ENCODE measurements around the gene FAR1.

The FAR1 gene

GRCh38 chr11:13669544-13670488 lies 1.3 kb downstream of the FAR1 start:
- DNase-seq (ENCODE audit: low read depth in 2 of 2), result no peak

DNA sequence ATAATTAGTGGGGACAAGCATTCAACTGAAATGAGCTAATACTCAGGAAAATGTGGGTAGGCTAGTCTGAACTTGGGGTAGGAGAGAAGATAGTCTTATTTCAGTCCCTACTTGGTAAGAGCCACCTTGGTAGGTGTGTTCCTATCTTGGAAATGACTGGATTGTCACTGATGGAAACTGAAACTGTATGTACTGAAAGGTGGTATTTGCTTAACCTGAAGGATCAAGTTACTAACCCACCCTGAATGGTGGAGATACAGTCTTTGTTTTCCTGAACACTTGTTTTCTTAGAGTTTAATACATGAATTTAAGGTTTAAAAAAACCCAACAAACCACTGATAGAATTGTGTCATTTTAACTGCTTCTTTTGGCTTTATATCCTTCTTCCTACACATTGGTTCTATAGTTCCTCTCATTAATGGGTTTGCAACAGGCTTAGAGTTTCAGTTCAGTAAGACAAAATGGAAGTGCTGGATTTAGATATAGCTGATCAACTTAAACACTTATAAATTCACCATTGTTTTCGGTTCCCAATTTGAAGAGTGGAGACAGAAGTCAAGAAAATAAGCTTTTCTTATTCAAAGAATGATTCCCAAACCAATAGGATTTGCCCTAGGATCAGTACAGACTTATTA lies 4.2 kb downstream of the FAR1 start:
- DNase-seq (ENCODE audit: low read depth in 2 of 2), result no peak

DNA sequence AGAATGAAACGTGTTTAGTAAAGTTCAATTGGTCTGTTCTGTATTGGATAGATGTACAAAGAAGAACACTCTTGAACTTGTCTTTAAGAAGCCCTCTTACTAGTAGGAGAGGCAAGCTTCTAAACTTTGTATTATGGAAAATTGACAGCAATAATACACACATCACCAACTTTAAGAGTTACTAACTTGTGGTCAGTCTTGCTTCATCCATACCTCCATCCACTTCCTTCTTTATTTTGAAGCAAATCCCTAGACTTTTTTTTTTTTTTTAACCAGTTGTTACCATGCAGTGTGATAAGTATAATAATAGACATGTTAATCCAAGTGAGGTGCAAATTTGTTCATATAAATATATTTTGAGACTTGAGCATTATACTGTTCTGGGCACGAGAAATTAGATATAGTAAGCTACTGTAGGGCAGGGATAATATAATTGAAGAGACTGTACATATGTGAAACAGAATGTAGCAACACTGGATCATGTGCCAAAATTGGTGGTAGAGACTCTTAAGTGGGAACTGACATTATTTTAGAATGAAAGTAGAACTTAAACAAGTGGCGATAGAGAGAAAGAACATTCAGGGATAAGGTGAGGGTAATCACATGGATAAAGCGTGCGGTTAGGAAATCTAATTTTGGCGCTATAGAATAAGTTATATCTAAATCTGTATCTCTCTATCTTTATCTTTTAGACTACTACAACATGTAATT lies 6.5 kb downstream of the FAR1 start:
- no peak for DNase-seq (ENCODE audit: low read depth in 2 of 2)

- no peak for DNase-seq (ENCODE audit: low read depth in 2 of 2)
These were observed 8.1 kb downstream of the FAR1 start for GRCh38 chr11:13676576-13676975.

- no peak for DNase-seq (ENCODE audit: low read depth in 2 of 2)
These were observed 11.3 kb downstream of the FAR1 start for GRCh38 chr11:13679768-13680167.

- DNase-seq (ENCODE audit: low read depth in 2 of 2), result no peak
These were observed 12.2 kb downstream of the FAR1 start for GRCh38 chr11:13680501-13681264.

- DNase-seq (ENCODE audit: low read depth in 2 of 2), result no peak
These were observed 13.0 kb downstream of the FAR1 start for GRCh38 chr11:13681446-13681845.

DNA sequence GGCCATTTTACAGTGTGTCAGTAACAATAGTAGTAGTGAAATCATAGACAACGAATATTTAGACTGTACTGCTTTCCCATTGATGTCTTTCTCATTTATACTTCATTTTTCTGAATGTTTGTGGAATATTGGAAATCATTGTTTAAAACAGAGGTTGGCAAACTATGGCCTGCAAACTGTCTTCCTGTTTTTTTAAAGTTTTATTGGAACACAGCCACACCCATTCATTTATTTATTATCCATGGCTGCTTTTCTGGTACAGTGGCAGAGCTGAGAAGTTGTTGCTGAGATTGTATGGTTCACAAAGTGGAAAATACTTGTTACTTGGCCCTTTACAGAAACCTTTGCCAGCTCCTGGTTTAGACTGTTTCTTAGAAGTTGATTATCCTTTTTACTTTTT lies 13.7 kb downstream of the FAR1 start:
- DNase-seq (ENCODE audit: low read depth in 2 of 2), result no peak

- no peak for DNase-seq (ENCODE audit: low read depth in 2 of 2)
These were observed 17.1 kb downstream of the FAR1 start for GRCh38 chr11:13685461-13686108.

DNA sequence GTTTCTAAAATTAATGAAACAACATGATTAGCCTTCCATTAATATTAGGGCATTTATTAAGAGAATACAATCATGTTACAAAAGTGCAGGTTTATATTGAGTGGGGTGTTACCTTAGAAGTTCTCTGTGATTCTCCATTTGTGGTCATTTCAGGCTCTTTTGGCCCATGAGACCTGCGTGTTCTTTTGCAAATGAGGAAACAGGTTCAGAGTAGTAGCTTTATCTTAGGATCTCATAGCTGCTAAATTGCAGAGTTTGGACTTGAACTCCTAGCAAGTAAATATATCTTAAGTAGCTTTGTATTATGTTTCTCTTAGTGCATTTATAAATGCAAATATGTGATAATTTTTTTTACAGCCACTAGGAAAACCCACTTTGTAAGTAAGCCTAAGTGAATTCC lies 18.3 kb downstream of the FAR1 start:
- DNase-seq (ENCODE audit: low read depth in 2 of 2), result no peak

GRCh38 chr11:13687271-13687670 lies 18.8 kb downstream of the FAR1 start:
- no peak for DNase-seq (ENCODE audit: low read depth in 2 of 2)

GRCh38 chr11:13691286-13691899 lies 22.9 kb downstream of the FAR1 start:
- no peak for DNase-seq (ENCODE audit: low read depth in 2 of 2)

- DNase-seq (ENCODE audit: low read depth in 2 of 2), result no peak
These were observed 23.7 kb downstream of the FAR1 start for GRCh38 chr11:13692172-13692571.

- no peak for DNase-seq (ENCODE audit: low read depth in 2 of 2)
These were observed 25.6 kb downstream of the FAR1 start for GRCh38 chr11:13694115-13694514.

- no peak for DNase-seq (ENCODE audit: low read depth in 2 of 2)
These were observed 27.4 kb downstream of the FAR1 start for GRCh38 chr11:13695886-13696285.

- DNase-seq (ENCODE audit: low read depth in 2 of 2), result no peak
These were observed 29.2 kb downstream of the FAR1 start for GRCh38 chr11:13697710-13698109.

DNA sequence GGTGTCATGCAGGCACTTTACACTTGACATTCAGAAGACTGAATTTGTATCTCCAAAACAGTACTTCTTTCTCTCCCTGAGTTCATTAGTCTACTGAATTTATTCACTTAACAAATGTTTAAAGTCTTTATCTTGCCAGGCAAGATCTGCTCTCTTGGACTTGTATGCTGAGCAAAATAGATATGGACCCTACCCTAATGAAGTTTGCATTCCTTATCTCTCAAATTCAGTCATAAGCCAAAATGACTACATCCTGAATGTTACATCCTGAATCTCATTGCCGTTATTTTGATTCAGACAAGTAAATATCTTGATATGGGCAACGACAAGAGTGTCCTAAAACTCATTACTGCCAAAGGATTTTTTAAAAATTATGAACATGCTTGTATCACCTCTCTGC lies 29.7 kb downstream of the FAR1 start:
- no peak for DNase-seq (ENCODE audit: low read depth in 2 of 2)

DNA sequence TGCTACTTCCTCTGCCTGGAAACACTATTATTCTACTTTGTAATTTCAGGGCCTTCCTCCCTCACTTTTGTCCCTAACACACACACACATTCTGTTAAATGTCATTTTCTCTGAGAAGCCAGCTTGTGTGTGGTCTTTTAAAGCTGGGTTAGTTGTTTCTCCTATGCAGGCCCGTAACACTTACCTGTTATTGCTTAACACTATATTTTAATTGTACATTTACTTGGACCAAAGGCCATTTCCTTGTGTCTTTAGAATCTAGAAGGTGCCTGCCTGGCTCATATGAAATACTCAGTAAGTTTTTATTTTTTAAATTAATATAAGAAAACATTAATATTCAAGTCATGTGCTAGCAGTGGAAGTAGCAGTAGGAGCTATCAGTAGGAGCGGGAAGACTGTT lies 30.6 kb downstream of the FAR1 start:
- no peak for DNase-seq (ENCODE audit: low read depth in 2 of 2)

DNA sequence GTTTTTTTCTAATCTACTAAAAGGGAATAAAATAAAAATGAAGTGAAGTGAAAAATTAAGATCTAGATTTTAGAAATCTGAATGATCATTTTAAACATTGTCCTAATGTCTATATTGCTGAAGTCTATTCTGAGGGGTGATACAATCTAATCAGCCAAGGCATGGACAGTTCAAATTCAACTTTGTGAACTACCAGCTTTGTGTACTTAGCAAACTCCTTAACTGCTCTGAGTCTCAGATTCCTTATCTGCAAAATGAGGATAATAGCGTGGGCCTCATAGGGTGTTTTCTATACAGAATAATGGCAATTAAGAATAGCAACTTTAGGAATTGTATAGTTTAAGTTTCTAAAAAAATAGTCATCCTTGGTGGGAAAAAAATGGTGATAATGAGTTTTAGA lies 31.4 kb downstream of the FAR1 start:
- DNase-seq (ENCODE audit: low read depth in 2 of 2), result no peak

DNA sequence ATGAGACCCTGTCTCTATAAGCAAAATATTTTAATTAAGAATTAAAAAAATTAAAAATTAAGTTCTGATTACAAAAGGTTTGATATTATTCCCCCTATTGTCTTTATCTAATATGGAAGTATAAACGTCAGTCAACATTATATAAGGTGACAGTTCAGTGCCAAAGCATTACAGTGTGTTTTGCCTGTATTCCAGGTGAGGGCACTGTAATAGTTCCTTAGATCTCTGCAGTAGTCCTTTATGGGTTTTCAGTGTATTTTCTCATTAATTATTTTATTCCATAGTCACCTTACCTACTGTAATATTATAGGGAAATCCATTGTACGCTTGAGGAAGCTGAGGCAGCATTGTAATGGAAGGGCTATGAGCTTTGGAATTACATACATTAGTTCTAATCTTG lies 33.0 kb downstream of the FAR1 start:
- no peak for DNase-seq (ENCODE audit: low read depth in 2 of 2)

GRCh38 chr11:13702071-13702470 lies 33.6 kb downstream of the FAR1 start:
- no peak for DNase-seq (ENCODE audit: low read depth in 2 of 2)
